ENCODE results near the gene C13orf46. TPM values are rescaled to one million over a fixed set of nuclear protein-coding genes. Genes with fewer than 3 reads are reported as not detected.
A peak's percentile ranks its signal among the peaks of the same experiment; 100 is the strongest.

C13orf46 gene
- total RNA-seq, 1 experiment from 2014 or later: 0.07 TPM

GRCh38 chr13:113996912-113997745 lies 23.3 kb upstream of the C13orf46 start:
- Histone ChIP-seq H3K9ac (ENCODE audit: low read length) (peak overlapping the region; percentile 15; the same call in 1 of the 2 replicates), H3K27me3 (ENCODE audit: low read length) (no peaks in the 10 kb centered on the region), H3K36me3 (ENCODE audit: low read depth, low read length) (no peaks in the 10 kb centered on the region), H3K27ac (ENCODE audit: low read length) (peak overlapping the region; percentile 70), H4K20me1 (ENCODE audit: low read length) (no peaks in the 10 kb centered on the region), H3K9me2 (replicated peaks; ENCODE audit: low read length) (no peaks in the 10 kb centered on the region), H2AFZ (ENCODE audit: low read length) (no peak overlapping the region), H3K79me2 (ENCODE audit: low read length) (no peaks in the 10 kb centered on the region), H3F3A (ENCODE audit: low read length, unreplicated experiment) (no peaks in the 10 kb centered on the region), H3K9me3 (ENCODE audit: low read length) (no peaks in the 10 kb centered on the region), H3K4me1 (ENCODE audit: insufficient read depth, low read length) (peaks cover 17% of the 10 kb centered on the region), H3K4me3 (ENCODE audit: low read length) (no peak overlapping the region), H3K4me2 (ENCODE audit: low read length) (no peak overlapping the region)
- CTCF ChIA-PET: no interaction called here
- POLR2A ChIA-PET (ENCODE audit: unreplicated experiment): no interaction called here
- TF ChIP-seq EZH2phosphoT487 (IDR thresholded peaks at IDR 0.05; ENCODE audit: borderline replicate concordance, low read length): no peak
- no peak for TF ChIP-seq CTCF (conservative IDR thresholded peaks at IDR 0.05; ENCODE audit: low read depth, low read length)
- TF ChIP-seq EZH2 (IDR thresholded peaks at IDR 0.05; ENCODE audit: low read length, unreplicated experiment): no peak
- intact Hi-C loops (cut with micrococcal nuclease): no loop called here
- ATAC-seq (peak; percentile 64), DNase-seq (peak; percentile 68)
- BruUV-seq (replicated peaks): no TSS peak

- Histone ChIP-seq H3K36me3 (ENCODE audit: low read depth, low read length) (no peaks in the 10 kb centered on the region), H3K79me2 (ENCODE audit: low read length) (no peaks in the 10 kb centered on the region), H3F3A (ENCODE audit: low read length, unreplicated experiment) (no peaks in the 10 kb centered on the region), H3K27me3 (ENCODE audit: low read length) (no peaks in the 10 kb centered on the region), H3K9me2 (replicated peaks; ENCODE audit: low read length) (no peaks in the 10 kb centered on the region), H3K9ac (ENCODE audit: low read length) (peak overlapping the region; percentile 15; the same call in 1 of the 2 replicates), H3K4me3 (ENCODE audit: low read length) (no peak overlapping the region), H3K27ac (ENCODE audit: low read length) (peak overlapping the region; percentile 70), H4K20me1 (ENCODE audit: low read length) (no peaks in the 10 kb centered on the region), H3K4me1 (ENCODE audit: insufficient read depth, low read length) (peaks cover 17% of the 10 kb centered on the region), H2AFZ (ENCODE audit: low read length) (no peak overlapping the region), H3K4me2 (ENCODE audit: low read length) (no peak overlapping the region), H3K9me3 (ENCODE audit: low read length) (no peaks in the 10 kb centered on the region)
- ChIA-PET POLR2A (ENCODE audit: unreplicated experiment) (no interaction called here), CTCF (no interaction called here)
- TF ChIP-seq EZH2phosphoT487 (IDR thresholded peaks at IDR 0.05; ENCODE audit: borderline replicate concordance, low read length) (no peak), EZH2 (IDR thresholded peaks at IDR 0.05; ENCODE audit: low read length, unreplicated experiment) (no peak), CTCF (conservative IDR thresholded peaks at IDR 0.05; ENCODE audit: low read depth, low read length) (no peak)
- DNase-seq (no peak), ATAC-seq (no peak)
- BruUV-seq (replicated peaks): no TSS peak
- intact Hi-C loops (cut with micrococcal nuclease): no loop called here
Observed at GRCh38 chr13:113996081-113996911, 22.4 kb upstream of the C13orf46 start.
